Glutamatergic neuron (in vitro differentiated cells): ENCODE results near the gene DOCK6. TPM values are rescaled to one million over a fixed set of nuclear protein-coding genes. Genes with fewer than 3 reads are reported as not detected.
A peak's percentile ranks its signal among the peaks of the same experiment; 100 is the strongest.

Experiments
- DNase-seq: peaks from one replicate; pipeline ENCODE4 v3.0.0; 2022
- H3K27ac Mint-ChIP-seq: one replicate; pipeline ENCODE4 v1.8.0; 2020; ENCODE audit warnings: mild to moderate bottlenecking, mixed read lengths, inconsistent platforms; ENCODE audit not compliant: unreplicated experiment
- H3K27me3 Mint-ChIP-seq: one replicate; pipeline ENCODE4 v1.8.0; 2020; ENCODE audit warnings: mild to moderate bottlenecking, moderate library complexity, mixed read lengths, inconsistent platforms; ENCODE audit not compliant: unreplicated experiment
- H3K36me3 Mint-ChIP-seq: one replicate; pipeline ENCODE4 v1.8.0; 2020; ENCODE audit warnings: mild to moderate bottlenecking, mixed read lengths, inconsistent platforms; ENCODE audit not compliant: unreplicated experiment
- H3K4me1 Mint-ChIP-seq: one replicate; pipeline ENCODE4 v1.8.0; 2020; ENCODE audit warnings: mild to moderate bottlenecking, low read depth, mixed read lengths, inconsistent platforms; ENCODE audit not compliant: unreplicated experiment
- H3K4me3 Mint-ChIP-seq: one replicate; pipeline ENCODE4 v1.8.0; 2020; ENCODE audit warnings: mild to moderate bottlenecking, mixed read lengths, inconsistent platforms; ENCODE audit not compliant: unreplicated experiment
- H3K9me3 Mint-ChIP-seq: one replicate; pipeline ENCODE4 v1.8.0; 2020; ENCODE audit warnings: mild to moderate bottlenecking, moderate library complexity, mixed read lengths, inconsistent platforms; ENCODE audit not compliant: unreplicated experiment
- total RNA-seq: library from RNA; stranded (reverse); fragmentation: NEBNext Ultra II Directional; extraction: Animal tissue kit (Norgen Biotek cat#: 25700); gene quantifications from one replicate; pipeline ENCODE4 v1.2.1, GENCODE V29; 2021; ENCODE audit not compliant: unreplicated experiment
- TF ChIP-seq, protein P1 (sequence below): fragments of 200-600 bp; sonication (generic); IDR thresholded peaks from one replicate; pipeline ENCODE4 v1.5.0; 2021; ENCODE audit not compliant: partially characterized antibody, unreplicated experiment

Gene DOCK6
- total RNA-seq, 1 donor from 2014 or later, result 260 TPM

GRCh38 chr19:11238781-11239376, 23.4 kb downstream of the DOCK6 start:
- TF ChIP-seq, protein P1, sequence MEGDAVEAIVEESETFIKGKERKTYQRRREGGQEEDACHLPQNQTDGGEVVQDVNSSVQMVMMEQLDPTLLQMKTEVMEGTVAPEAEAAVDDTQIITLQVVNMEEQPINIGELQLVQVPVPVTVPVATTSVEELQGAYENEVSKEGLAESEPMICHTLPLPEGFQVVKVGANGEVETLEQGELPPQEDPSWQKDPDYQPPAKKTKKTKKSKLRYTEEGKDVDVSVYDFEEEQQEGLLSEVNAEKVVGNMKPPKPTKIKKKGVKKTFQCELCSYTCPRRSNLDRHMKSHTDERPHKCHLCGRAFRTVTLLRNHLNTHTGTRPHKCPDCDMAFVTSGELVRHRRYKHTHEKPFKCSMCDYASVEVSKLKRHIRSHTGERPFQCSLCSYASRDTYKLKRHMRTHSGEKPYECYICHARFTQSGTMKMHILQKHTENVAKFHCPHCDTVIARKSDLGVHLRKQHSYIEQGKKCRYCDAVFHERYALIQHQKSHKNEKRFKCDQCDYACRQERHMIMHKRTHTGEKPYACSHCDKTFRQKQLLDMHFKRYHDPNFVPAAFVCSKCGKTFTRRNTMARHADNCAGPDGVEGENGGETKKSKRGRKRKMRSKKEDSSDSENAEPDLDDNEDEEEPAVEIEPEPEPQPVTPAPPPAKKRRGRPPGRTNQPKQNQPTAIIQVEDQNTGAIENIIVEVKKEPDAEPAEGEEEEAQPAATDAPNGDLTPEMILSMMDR, result no peak
- DNase-seq, result no peak
- H3K4me3 Mint-ChIP-seq, result no peak overlapping the region
- no peaks in the 10 kb centered on the region for H3K4me1 Mint-ChIP-seq
- no peaks in the 10 kb centered on the region for H3K36me3 Mint-ChIP-seq
- no peak overlapping the region for H3K27ac Mint-ChIP-seq
- peaks cover 5% of the 10 kb centered on the region for H3K9me3 Mint-ChIP-seq
- peaks cover 10% of the 10 kb centered on the region for H3K27me3 Mint-ChIP-seq

GRCh38 chr19:11238041-11238440, 24.3 kb downstream of the DOCK6 start:
- Mint-ChIP-seq H3K27ac (no peak overlapping the region), H3K4me1 (no peaks in the 10 kb centered on the region), H3K4me3 (no peak overlapping the region), H3K27me3 (peaks cover 10% of the 10 kb centered on the region), H3K36me3 (no peaks in the 10 kb centered on the region), H3K9me3 (peaks cover 3% of the 10 kb centered on the region)
- TF ChIP-seq, protein P1, result no peak
- no peak for DNase-seq

GRCh38 chr19:11237321-11237720, 25.0 kb downstream of the DOCK6 start:
- no peak for DNase-seq
- Mint-ChIP-seq H3K36me3 (no peaks in the 10 kb centered on the region), H3K4me3 (no peak overlapping the region), H3K9me3 (peaks cover 3% of the 10 kb centered on the region), H3K27me3 (peaks cover 6% of the 10 kb centered on the region), H3K4me1 (no peaks in the 10 kb centered on the region), H3K27ac (no peak overlapping the region)
- TF ChIP-seq, protein P1, result no peak

DNA sequence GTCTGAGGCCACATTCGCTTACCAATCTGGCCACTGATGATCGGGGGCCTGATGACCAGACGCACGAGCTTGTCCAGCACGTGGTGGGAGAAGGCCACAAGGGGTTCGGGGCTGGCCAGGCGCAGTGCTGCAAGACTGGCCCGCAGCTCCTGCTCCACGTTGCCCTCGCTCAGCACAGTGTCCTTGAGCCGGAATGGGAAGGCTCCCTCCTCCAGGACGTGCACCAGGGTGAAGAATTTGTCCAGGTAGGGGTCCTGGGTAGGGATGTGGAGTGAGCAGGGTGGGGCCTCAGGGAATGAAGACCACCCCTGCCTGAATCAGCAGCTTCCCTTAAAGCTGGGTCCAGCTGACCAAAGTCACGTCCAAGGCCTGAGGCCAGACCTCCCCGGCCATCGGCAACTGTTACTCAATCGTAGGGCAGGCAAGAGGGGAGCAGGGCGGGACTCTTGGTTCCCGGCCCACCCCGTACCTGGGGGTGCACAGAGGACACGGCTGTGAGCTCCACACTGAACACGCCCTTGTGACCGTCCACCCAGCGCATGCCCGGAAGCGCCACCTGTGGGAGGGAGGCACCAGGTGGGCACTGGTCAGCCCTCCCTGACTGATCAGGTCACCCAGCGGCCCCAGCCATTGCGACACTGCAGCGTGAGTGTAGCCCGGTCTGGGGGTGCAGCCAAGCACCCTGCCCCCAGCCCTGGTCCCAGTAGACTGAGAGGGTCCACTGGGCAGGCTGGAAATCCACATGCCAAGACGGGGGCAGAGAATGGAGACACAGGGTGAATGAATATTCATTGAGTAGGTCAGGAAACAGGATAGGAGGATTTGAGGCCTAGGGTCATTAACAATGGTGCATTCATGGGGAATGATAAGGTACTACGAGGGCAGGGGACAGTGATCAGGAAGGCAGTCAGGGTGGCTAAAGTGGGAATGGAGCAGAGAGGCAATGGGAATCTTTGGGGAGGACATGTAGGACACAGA, 25.7 kb downstream of the DOCK6 start:
- Mint-ChIP-seq H3K27me3 (peaks cover 6% of the 10 kb centered on the region), H3K36me3 (no peaks in the 10 kb centered on the region), H3K4me3 (no peak overlapping the region), H3K27ac (peak overlapping the region; percentile 52), H3K9me3 (peaks cover 3% of the 10 kb centered on the region), H3K4me1 (no peaks in the 10 kb centered on the region)
- TF ChIP-seq, protein P1, result no peak
- DNase-seq, result no peak
